GM18909 (cell line): Measurements from ENCODE around the gene KRTAP10-2.
"Not testable (repeated sequence)": the region's sequence is repeated elsewhere in the genome, so short reads cannot be mapped to it uniquely, and the experiment has no call there.

Experiments
- ATAC-seq: cut with Tn5 transposase; IDR thresholded peaks from one replicate; pipeline ENCODE4 v1.9.1; 2021; ENCODE audit warnings: mild to moderate bottlenecking; ENCODE audit not compliant: unreplicated experiment, poor library complexity

Gene KRTAP10-2, protein sequence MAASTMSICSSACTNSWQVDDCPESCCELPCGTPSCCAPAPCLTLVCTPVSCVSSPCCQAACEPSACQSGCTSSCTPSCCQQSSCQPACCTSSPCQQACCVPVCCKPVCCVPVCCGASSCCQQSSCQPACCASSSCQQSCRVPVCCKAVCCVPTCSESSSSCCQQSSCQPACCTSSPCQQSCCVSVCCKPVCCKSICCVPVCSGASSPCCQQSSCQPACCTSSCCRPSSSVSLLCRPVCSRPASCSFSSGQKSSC

GRCh38 chr21:44551340-44551961 is at the start of gene KRTAP10-2:
KRTAP10-2 (minus strand) TSS chr21:44551505; CDS start chr21:44551458, 47 bp downstream.
- ATAC-seq: no peak

GRCh38 chr21:44601091-44601490 is 49.8 kb upstream of the KRTAP10-2 start:
- not testable (repeated sequence) for ATAC-seq

DNA sequence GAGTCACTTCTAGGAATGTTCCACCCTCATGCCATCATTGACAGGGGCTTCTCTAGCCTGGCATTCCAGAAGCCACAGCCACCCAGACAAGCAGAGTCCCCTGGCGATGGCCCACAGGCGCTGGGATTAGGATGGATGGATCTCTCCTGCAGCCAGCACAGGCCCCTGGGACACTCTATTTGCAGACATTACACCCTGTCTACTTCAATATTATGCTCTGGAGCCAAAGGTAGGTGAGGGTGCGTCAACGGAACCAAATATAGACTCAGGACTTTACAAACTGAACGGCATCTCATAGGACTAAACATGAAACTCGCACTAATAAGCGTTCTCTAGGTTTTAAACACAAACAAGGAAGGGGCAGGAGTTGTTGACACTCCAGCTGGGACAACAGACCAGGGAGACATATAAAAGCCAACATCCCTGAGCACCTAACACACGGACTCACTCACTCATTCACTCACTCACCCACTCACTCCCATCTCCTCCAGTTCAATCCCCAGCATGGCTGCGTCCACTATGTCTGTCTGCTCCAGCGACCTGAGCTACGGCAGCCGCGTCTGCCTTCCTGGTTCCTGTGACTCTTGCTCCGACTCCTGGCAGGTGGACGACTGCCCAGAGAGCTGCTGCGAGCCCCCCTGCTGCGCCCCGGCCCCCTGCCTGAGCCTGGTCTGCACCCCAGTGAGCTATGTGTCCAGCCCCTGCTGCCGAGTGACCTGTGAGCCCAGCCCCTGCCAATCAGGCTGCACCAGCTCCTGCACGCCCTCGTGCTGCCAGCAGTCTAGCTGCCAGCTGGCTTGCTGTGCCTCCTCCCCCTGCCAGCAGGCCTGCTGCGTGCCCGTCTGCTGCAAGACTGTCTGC is 49.0 kb upstream of the KRTAP10-2 start, which contains the start of gene KRTAP10-7:
Gene KRTAP10-7, plus strand, starts transcription at position 480 of the 861 bp plus-strand sequence. Its CDS starts 25 bp downstream, at position 505.
- not testable (repeated sequence) for ATAC-seq

GRCh38 chr21:44599264-44600029 is 48.1 kb upstream of the KRTAP10-2 start:
- no peak for ATAC-seq

- ATAC-seq: no peak
Measured at GRCh38 chr21:44598061-44598460, 46.8 kb upstream of the KRTAP10-2 start.

DNA sequence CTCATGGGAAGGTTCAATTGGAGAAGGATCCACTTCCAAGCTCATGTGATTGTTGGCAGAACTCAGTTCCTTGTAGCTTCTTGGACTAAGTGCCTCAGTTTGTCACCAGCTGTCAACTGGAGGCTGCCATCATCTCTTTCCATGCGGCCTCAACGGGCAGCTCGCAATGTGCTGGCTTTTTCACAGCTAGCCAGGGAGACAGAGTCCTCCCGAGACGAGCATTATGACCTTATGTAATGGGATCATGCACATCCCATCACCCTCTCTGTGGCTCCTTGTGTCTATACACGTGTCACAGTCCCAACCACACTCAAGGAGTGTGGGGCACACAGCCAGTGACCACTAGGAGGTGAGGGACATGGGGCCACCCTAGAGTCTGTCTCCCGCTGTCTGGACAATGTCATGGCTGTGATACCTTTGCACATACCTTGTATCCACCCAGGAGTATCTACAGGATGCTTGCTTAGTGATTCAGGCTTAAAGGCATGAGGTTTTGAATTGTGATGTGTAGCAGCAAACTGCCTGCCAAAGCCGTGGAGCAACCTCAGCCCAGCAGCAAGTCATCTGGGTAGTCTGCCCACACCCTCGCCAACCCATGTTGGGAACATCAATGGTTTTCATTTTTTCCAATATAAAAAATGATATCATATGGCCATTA is 44.9 kb upstream of the KRTAP10-2 start:
- ATAC-seq: no peak

- ATAC-seq: no peak
Measured at GRCh38 chr21:44595524-44595923, 44.2 kb upstream of the KRTAP10-2 start.

GRCh38 chr21:44594406-44594916 is 43.2 kb upstream of the KRTAP10-2 start:
- ATAC-seq: no peak

- no peak for ATAC-seq
Measured at GRCh38 chr21:44593598-44594405, 42.5 kb upstream of the KRTAP10-2 start.

DNA sequence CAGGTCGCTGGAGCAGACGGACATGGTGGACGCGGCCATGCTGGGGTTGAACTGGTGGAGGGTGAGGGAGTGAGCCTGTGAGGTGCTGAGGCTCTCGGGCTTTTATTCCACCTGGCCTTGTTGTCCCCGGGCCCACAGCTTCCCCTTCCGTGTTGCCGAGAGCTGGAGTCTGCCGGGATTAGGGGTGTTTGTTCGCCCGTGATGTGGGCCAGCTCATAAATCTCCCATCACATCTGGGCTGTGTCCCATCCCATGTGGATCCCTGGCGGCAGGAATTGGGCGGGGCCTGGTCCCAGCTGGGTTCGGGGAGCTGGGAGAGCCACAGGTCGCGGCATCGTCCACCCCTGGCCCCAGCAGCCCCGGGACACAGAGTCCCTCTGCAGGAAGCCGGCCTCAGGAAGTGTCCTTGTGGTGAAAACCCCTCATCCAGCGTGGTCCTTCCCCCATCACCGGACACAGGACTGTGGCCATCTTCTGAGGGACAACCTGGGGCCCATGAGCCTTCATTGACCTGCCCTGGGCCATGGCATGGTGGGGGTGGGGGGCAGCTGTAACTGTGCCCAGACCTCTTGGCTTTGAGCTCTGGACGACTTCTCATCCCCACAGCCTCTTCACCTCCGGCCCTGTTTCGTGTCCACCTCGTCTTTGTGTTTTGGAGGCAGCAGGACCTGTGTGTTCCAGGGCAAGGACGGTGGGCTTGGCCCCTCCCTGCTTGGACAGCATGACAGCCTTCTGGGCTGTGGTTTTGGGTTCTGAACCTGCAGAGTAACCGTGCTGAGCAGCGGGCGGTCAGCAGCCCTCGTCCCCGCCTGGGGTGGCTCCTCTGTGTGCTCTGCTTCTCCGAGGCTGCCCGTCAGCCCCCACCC is 41.4 kb upstream of the KRTAP10-2 start, which contains the start of gene KRTAP10-6:
Gene KRTAP10-6, minus strand, starts transcription at position 60 of the 866 bp plus-strand sequence. Its CDS starts 21 bp downstream, at position 39.
- no peak for ATAC-seq

DNA sequence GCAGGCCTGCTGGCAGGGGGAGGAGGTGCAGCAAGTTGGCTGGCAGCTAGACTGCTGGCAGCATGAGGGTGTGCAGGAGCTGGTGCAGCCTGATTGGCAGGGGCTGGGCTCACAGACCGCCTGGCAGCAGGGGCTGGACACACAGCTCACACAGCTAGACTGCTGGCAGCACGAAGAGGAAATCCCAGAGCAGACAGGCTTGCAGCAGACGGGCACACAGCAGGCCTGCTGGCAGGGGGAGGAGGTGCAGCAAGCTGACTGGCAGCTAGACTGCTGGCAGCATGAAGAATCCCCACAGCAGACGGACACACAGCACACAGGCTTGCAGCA is 40.5 kb upstream of the KRTAP10-2 start:
- not testable (repeated sequence) for ATAC-seq

- not testable (repeated sequence) for ATAC-seq
Measured at GRCh38 chr21:44590897-44591800, 39.8 kb upstream of the KRTAP10-2 start.

DNA sequence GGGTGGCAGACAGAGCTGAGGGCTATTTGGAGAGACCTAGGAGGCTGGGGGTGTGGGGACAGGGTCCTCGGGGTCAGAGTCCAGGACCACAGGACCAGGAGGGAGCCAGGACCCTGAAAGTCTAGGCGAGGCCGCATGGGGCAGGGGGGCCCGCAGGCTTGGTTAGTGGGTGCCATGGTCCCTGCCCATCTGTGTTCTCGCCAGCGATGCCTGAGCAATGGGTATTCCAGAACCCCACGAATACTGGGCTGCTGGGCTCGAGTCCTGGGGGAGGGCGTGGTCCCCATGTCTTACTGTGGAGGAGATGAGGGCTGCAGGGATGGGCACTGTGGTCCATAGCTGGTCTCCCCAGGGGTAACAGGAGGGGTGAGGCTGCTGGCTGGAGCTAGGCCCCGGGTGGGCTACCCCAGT is 39.0 kb upstream of the KRTAP10-2 start:
- ATAC-seq: no peak

GRCh38 chr21:44589586-44590305 is 38.4 kb upstream of the KRTAP10-2 start:
- no peak for ATAC-seq

DNA sequence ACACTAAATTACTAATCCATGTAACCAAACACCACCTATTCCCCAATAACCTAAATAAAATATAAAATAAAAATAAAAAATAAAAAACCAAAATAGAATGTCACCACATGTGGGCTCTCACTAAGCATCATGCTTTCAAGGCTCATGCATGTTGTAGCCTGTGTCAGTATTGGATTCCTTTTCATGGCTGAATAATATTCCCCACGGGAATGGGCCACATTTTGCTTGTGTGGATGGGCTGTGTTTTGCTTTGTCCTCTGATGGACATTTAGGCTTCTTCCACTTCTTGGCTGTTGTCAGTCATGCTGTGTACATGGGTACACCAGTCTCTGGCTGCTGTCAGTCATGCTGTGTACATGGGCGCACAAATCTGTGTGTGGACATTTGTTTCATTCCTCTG is 37.8 kb upstream of the KRTAP10-2 start:
- ATAC-seq: no peak

DNA sequence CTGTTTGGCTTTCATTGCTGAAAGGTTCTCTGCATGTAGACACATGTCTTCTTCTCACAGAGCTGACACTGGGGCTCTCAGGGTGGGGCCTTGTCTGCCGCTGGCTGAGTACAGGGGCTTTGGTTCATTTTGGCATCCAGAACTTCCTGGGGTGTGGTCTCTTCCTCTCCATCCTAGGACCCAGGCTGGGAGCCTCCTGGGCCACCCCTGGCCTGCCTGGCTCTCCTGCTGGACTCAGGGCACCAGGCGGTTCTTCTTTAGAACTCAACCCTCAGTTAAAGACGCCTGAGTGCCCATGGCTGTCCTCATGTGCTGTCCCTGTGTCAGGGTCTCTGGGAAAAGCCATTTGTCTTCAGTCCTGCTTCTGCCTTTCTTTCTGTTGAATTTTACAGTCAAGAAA is 34.6 kb upstream of the KRTAP10-2 start:
- ATAC-seq: no peak
